Suprapubic skin (tissue), 3 donors: Measurements from ENCODE around the gene TYMS.

Experiments used
- EP300 ChIP-seq: sonication (generic); formaldehyde crosslinking; IDR thresholded peaks from one replicate; pipeline ENCODE4 v1.6.1; 2017; ENCODE audit warnings: antibody characterized with exemption
- POLR2A ChIP-seq, 2 donors: fragments of 450-650 bp; IDR thresholded peaks; one replicate each; pipeline ENCODE4 v1.6.1; 2017; ENCODE audit warnings: antibody characterized with exemption in 2 of 2, mild to moderate bottlenecking in 2 of 2, moderate library complexity in 2 of 2
- TF ChIP-seq, protein P1 (sequence below), 2 donors: fragments of 200-600 bp in 1 of 2; fragments of 450-650 bp in 1 of 2; sonication (generic) in 1 of 2; IDR thresholded peaks; one replicate each; pipeline ENCODE4 v1.5.1; 2016 to 2019; ENCODE audit warnings: antibody characterized with exemption in 2 of 2, mild to moderate bottlenecking in 1 of 2, moderate library complexity in 1 of 2

DNA sequence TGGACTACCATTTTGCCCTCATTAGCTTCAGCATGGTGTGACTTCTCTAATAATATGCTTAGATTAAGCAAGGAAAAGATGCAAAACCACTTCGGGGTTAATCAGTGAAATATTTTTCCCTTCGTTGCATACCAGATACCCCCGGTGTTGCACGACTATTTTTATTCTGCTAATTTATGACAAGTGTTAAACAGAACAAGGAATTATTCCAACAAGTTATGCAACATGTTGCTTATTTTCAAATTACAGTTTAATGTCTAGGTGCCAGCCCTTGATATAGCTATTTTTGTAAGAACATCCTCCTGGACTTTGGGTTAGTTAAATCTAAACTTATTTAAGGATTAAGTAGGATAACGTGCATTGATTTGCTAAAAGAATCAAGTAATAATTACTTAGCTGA is 16.3 kb downstream of the TYMS start:
- TF ChIP-seq, protein P1, sequence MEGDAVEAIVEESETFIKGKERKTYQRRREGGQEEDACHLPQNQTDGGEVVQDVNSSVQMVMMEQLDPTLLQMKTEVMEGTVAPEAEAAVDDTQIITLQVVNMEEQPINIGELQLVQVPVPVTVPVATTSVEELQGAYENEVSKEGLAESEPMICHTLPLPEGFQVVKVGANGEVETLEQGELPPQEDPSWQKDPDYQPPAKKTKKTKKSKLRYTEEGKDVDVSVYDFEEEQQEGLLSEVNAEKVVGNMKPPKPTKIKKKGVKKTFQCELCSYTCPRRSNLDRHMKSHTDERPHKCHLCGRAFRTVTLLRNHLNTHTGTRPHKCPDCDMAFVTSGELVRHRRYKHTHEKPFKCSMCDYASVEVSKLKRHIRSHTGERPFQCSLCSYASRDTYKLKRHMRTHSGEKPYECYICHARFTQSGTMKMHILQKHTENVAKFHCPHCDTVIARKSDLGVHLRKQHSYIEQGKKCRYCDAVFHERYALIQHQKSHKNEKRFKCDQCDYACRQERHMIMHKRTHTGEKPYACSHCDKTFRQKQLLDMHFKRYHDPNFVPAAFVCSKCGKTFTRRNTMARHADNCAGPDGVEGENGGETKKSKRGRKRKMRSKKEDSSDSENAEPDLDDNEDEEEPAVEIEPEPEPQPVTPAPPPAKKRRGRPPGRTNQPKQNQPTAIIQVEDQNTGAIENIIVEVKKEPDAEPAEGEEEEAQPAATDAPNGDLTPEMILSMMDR (IDR thresholded peaks at IDR 0.05), result no peak
- TF ChIP-seq POLR2A (IDR thresholded peaks at IDR 0.05), result no peak
- TF ChIP-seq EP300, result no peak
